RWPE2 (cell line): Measurements from ENCODE around the gene ATG7.

Experiments
- ATAC-seq: fragments of 200-7000 bp; cut with Tn5 transposase; 3 replicates; pipeline ENCODE4 v1.9.1; 2021; ENCODE audit warnings: low read depth
- DNase-seq: peaks from one replicate; pipeline ENCODE4 v3.0.0-alpha.2; 2020; ENCODE audit warnings: low spot score
- H3K27ac ChIP-seq: fragments of 450-650 bp; 2 replicates; pipeline ENCODE4 v1.5.1; 2017; ENCODE audit warnings: mild to moderate bottlenecking; ENCODE audit not compliant: poor library complexity, severe bottlenecking
- H3K27me3 ChIP-seq: fragments of 250-450 bp; sonication (Bioruptor Pico); 2 replicates; pipeline ENCODE4 v1.5.1; 2021; ENCODE audit warnings: mild to moderate bottlenecking, moderate library complexity; ENCODE audit not compliant: insufficient read depth, poor library complexity, severe bottlenecking
- H3K36me3 ChIP-seq: fragments of 250-450 bp; sonication (Bioruptor Pico); 2 replicates; pipeline ENCODE4 v1.5.1; 2020; ENCODE audit warnings: low read depth, mild to moderate bottlenecking, moderate library complexity
- H3K4me1 ChIP-seq: fragments of 250-450 bp; sonication (Bioruptor Pico); 2 replicates; pipeline ENCODE4 v1.5.1; 2021; ENCODE audit warnings: mild to moderate bottlenecking, moderate library complexity; ENCODE audit not compliant: insufficient read depth, poor library complexity, severe bottlenecking
- H3K4me3 ChIP-seq: fragments of 250-450 bp; sonication (Bioruptor Pico); 2 replicates; pipeline ENCODE4 v1.5.1; 2021; ENCODE audit warnings: mild to moderate bottlenecking, moderate library complexity; ENCODE audit not compliant: severe bottlenecking
- H3K9me3 ChIP-seq: fragments of 250-450 bp; sonication (Bioruptor Pico); 2 replicates; pipeline ENCODE4 v1.5.1; 2021; ENCODE audit warnings: mild to moderate bottlenecking, moderate library complexity; ENCODE audit not compliant: severe bottlenecking
- TF ChIP-seq, protein P1 (sequence below): fragments of 450-650 bp; IDR thresholded peaks from one replicate; pipeline ENCODE4 v1.5.1; 2017; ENCODE audit warnings: mild to moderate bottlenecking, moderate library complexity; ENCODE audit not compliant: poor library complexity, severe bottlenecking

ATG7 gene

DNA sequence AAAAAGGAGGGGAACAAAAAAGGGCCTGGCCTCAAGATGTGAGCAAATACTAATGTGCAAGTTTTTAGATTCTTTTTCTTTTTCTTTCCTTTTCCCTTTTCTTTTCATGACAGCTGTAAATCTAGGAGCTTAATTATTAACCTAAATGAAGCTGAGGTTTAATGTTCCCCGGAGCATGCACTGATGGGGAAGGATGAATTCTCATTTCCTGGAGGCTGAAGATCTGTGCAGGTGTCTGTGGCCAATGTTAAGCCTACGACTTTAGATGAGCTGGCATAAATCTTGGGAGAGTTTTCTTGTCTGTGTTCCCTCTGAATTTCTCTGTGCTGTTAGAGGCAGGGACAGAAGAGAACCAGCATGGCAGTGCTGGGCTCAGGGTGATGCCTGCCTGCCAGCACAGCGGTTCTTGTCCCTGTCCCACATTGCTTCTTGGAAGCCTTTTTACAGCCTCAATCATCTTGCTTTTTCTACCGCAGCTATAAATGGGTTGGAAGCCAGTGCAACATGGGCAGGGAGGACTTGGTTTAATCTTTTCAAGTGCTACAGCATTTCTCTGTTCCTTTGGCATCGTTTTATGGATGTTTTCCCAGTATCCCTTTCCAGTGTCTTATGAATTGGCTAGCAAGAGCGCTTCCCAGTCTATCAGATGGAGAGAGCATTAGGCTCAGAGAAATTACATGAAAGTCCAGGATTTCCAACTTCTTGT lies 119.1 kb downstream of the ATG7 start:
- DNase-seq (no peak), ATAC-seq (no peak)
- H3K36me3 ChIP-seq = peaks cover 6% of the 10 kb centered on the region; the same call in 1 of the 2 replicates
- H3K4me1 ChIP-seq = peaks cover 22% of the 10 kb centered on the region
- no peaks in the 10 kb centered on the region for H3K27me3 ChIP-seq
- no peak overlapping the region for H3K4me3 ChIP-seq
- TF ChIP-seq, protein P1, sequence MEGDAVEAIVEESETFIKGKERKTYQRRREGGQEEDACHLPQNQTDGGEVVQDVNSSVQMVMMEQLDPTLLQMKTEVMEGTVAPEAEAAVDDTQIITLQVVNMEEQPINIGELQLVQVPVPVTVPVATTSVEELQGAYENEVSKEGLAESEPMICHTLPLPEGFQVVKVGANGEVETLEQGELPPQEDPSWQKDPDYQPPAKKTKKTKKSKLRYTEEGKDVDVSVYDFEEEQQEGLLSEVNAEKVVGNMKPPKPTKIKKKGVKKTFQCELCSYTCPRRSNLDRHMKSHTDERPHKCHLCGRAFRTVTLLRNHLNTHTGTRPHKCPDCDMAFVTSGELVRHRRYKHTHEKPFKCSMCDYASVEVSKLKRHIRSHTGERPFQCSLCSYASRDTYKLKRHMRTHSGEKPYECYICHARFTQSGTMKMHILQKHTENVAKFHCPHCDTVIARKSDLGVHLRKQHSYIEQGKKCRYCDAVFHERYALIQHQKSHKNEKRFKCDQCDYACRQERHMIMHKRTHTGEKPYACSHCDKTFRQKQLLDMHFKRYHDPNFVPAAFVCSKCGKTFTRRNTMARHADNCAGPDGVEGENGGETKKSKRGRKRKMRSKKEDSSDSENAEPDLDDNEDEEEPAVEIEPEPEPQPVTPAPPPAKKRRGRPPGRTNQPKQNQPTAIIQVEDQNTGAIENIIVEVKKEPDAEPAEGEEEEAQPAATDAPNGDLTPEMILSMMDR = no peak
- peak overlapping the region; percentile 92 for H3K27ac ChIP-seq
- H3K9me3 ChIP-seq = no peaks in the 10 kb centered on the region

DNA sequence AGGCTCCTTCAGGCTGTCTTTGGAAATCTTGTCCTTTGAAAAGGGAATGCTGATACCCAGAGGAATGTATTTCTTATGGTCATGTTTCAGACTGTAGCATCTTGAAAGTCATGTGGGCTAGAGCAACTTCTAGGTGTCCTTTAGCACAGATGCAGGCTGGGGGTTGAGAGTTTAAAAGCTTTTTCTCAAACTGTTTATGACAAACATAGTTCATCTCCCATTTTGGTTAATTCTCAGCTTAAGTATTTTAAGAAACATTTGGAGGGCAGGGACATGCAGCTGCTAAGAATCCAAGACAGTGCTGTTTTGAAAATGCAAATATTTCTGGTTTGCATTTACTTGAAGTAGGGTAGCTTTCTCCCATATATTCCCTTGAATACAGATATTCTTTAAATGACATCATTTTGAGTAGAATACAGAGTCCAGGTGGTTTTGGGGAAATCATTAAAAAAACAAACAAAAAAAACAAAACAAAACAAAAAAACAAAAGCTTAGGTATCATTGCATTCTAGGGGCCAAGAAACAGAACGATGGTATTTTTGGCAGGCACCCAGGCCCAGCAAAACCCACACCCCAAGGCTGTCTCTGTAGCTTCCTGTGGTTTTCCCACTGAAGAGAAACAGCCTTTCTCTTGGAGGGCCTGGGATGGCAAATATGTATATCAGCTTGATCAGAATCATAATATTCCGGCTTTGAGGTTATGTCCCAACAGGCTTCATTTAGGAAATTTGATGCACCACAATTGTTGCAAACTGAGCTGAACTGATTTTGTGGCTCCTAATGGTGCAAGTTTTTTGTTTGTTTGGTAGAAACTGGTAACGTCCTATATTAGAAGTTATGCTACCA lies 120.0 kb downstream of the ATG7 start:
- TF ChIP-seq, protein P1 = no peak
- peaks cover 22% of the 10 kb centered on the region for H3K4me1 ChIP-seq
- H3K4me3 ChIP-seq = no peak overlapping the region
- DNase-seq (no peak), ATAC-seq (peak; percentile 93)
- no peaks in the 10 kb centered on the region for H3K27me3 ChIP-seq
- H3K36me3 ChIP-seq = peaks cover 6% of the 10 kb centered on the region; the same call in 1 of the 2 replicates
- H3K9me3 ChIP-seq = no peaks in the 10 kb centered on the region
- H3K27ac ChIP-seq = peak overlapping the region; percentile 92

DNA sequence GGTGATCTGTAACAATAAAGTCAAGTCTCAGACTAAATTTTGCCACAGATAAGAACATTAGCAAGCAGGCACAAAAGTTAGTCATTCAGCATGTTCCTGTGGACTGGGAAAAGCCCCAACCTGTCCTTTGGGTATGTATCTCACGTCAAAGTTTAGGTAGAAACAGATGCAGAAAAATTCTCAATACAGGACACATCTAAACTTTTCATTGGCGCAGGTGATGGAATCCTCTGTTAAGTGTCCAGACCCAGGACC lies 120.6 kb downstream of the ATG7 start:
- H3K9me3 ChIP-seq = no peaks in the 10 kb centered on the region
- H3K4me3 ChIP-seq = no peak overlapping the region
- peaks cover 6% of the 10 kb centered on the region; the same call in 1 of the 2 replicates for H3K36me3 ChIP-seq
- DNase-seq (no peak), ATAC-seq (peak; percentile 66; the same call in 2 of the 3 replicates)
- H3K27me3 ChIP-seq = no peaks in the 10 kb centered on the region
- peak overlapping the region; percentile 92 for H3K27ac ChIP-seq
- H3K4me1 ChIP-seq = peaks cover 22% of the 10 kb centered on the region
- TF ChIP-seq, protein P1 = no peak

DNA sequence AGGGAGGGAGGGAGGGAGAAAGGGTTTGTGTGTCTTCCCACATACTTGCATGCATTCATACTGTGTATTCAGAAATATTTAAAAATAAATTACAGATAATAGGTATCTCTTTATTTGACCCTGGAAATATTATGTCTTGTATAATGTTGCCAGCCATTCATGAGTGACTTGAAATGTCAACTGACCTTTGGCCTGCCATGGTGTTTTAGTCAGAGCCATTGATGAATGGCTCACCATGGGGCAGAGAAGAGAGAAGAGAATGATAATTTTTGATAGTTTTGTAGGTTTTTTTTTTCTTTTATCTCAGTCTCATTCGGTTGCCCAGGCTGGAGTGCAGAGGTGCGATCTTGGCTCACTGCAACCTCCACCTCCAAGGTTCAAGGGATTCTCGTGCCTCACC lies 121.2 kb downstream of the ATG7 start:
- peak overlapping the region; percentile 92 for H3K27ac ChIP-seq
- no peak for ATAC-seq
- H3K36me3 ChIP-seq = peaks cover 6% of the 10 kb centered on the region; the same call in 1 of the 2 replicates
- no peaks in the 10 kb centered on the region for H3K27me3 ChIP-seq
- H3K9me3 ChIP-seq = no peaks in the 10 kb centered on the region
- TF ChIP-seq, protein P1 = no peak
- peaks cover 22% of the 10 kb centered on the region for H3K4me1 ChIP-seq
- H3K4me3 ChIP-seq = no peak overlapping the region
- no peak for DNase-seq

DNA sequence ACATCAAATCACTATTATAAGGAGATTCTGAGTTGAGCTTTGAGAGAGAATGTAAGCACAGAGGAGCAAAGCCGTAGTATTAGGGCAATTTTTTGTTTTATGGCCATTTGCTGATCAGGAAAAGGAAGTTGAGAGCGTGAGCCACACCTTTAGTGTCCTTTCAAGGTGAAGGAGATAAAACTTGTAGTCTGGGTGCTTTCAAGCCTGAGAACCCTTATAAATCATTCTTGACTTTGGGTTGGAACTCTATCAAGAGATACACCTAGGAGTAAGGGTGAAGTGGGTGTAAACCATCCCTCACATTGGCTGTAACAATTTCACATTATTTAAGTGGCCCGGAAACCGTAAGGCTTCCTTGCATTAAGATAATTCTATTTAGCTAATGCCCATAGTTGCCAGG lies 122.2 kb downstream of the ATG7 start:
- no peak for DNase-seq
- Histone ChIP-seq H3K4me1 (peaks cover 22% of the 10 kb centered on the region), H3K9me3 (no peaks in the 10 kb centered on the region), H3K27ac (peak overlapping the region; percentile 92), H3K4me3 (no peak overlapping the region), H3K27me3 (no peaks in the 10 kb centered on the region), H3K36me3 (peaks cover 6% of the 10 kb centered on the region; the same call in 1 of the 2 replicates)
- no peak for ATAC-seq
- TF ChIP-seq, protein P1 = no peak
